Heart right ventricle (tissue), 16 donors: ENCODE results near the gene ALK. TPM values are rescaled to one million over a fixed set of nuclear protein-coding genes. Genes with fewer than 3 reads are reported as not detected.

Source experiments
- ATAC-seq, 8 donors: fragments of 200-7000 bp; cut with Tn5 transposase; one replicate each; pipeline ENCODE4 v1.9.1; 2020; ENCODE audit warnings: mild to moderate bottlenecking in 8 of 8, moderate library complexity in 8 of 8, moderate number of reproducible peaks in 1 of 8
- DNase-seq, 2 donors: peaks; one replicate each; pipeline ENCODE4 v3.0.0-alpha.2; 2020
- H3K27ac ChIP-seq, 10 donors: fragments of 200-600 bp; sonication (generic) in 2 of 10; one replicate each; pipeline versions ENCODE4 v1.5.0 to v1.8.0; 2020 to 2022; ENCODE audit warnings: mild to moderate bottlenecking in 3 of 10
- H3K27me3 ChIP-seq, 7 donors: fragments of 200-600 bp; one replicate each; pipeline ENCODE4 v1.8.0; 2021 to 2022; ENCODE audit warnings: mild to moderate bottlenecking in 2 of 7
- H3K36me3 ChIP-seq, 9 donors: fragments of 200-600 bp; sonication (generic) in 1 of 9; one replicate each; pipeline versions ENCODE4 v1.5.0 to v1.8.0; 2020 to 2022; ENCODE audit warnings: mild to moderate bottlenecking in 2 of 9
- H3K4me1 ChIP-seq, 9 donors: fragments of 200-600 bp; sonication (generic) in 1 of 9; one replicate each; pipeline versions ENCODE4 v1.5.0 to v1.8.0; 2020 to 2022; ENCODE audit warnings: mild to moderate bottlenecking in 4 of 9
- H3K4me3 ChIP-seq, 10 donors: fragments of 200-600 bp; sonication (generic) in 2 of 10; one replicate each; pipeline versions ENCODE4 v1.5.0 to v1.8.0; 2020 to 2022; ENCODE audit warnings: mild to moderate bottlenecking in 7 of 10, moderate library complexity in 2 of 10
- H3K9me3 ChIP-seq, 11 donors: fragments of 200-600 bp in 10 of 11; sonication (generic) in 2 of 11; one replicate each; pipeline versions ENCODE4 v1.5.0 to v1.8.0; 2013 to 2022; ENCODE audit warnings: mild to moderate bottlenecking in 2 of 11, control low read depth in 1 of 11, moderate library complexity in 1 of 11
- CTCF ChIP-seq, 9 donors: fragments of 200-600 bp; sonication (generic) in 2 of 9; IDR thresholded peaks; one replicate each; pipeline versions ENCODE4 v1.5.0 to v1.8.0; 2021 to 2022; ENCODE audit warnings: antibody characterized with exemption in 9 of 9, mild to moderate bottlenecking in 5 of 9, moderate library complexity in 1 of 9
- WGBS, 2 donors: extraction: QIAGEN DNeasy Blood & Tissue Kit; methylation state at CpG; one replicate each; pipeline ENCODE4 v1.1.7; 2013; ENCODE audit warnings: inconsistent platforms in 1 of 2; 5-methylcytosine and 5-hydroxymethylcytosine counted together
- intact Hi-C, 10 donors: fragments of 100-400 bp; cut with DNase I; formaldehyde crosslinking; loops; one replicate each; pipeline versions ENCODE4 v1.11.1 to v1.14.2; 2022
- polyA plus RNA-seq, 2 donors: library from polyadenylated mRNA; stranded (reverse); fragments of 200-250 nt; gene quantifications; one replicate each; pipeline ENCODE4 v1.2.3, GENCODE V29; 2013
- total RNA-seq, 10 donors: library from RNA; stranded (reverse); fragmentation: NEBNext Ultra II Directional in 3 of 10; extraction: Animal tissue kit (Norgen Biotek cat#: 25700) in 3 of 10; gene quantifications; one replicate each; pipeline versions ENCODE4 v1.2.1 to v1.2.4, GENCODE V29; 2021 to 2023
- donor health status: Arrhythmogenic right ventricular cardiomyopathy.
- donor health status: ischemic (EF 13 %, LVEDD 7.1; RV severe dilation, severe dysfunction).
- donor health status: healthy with polysubstance abuse.
- donor health status: DM: no; HTN: yes; CAD: no.
- donor health status: DM: no; HTN: no; CAD: no.
- donor health status: ischemic (EF 25% LVEDD 6.9; RV normal size, moderate dysfunction).
- donor health status: ischemic (EF 25% LVEDD 5.7; RV mildly dilated, moderate dysfunction).
- donor health status: healthy.
- donor health status: DM: yes; HTN: yes; CAD: no.
- donor health status: Ischemic cardiomyopathy.
- donor health status: ischemic (EF 35%, LVEDD 5.7; RV mildly dilated, moderate dysfunction).
- donor health status: nonischemic (EF 11% LVEDD 7.7; RV severe dilation, severe dysfunction).
- donor health status: DM: yes; HTN: yes; CAD: no.
- donor health status: PGD.
- donor health status: ischemic (EF 29% LVEDD 5.4; RV normal size, mild dysfunction).
- donor health status: nonischemic (EF 23%, LVEDD 6.1; RV moderate dilation, normal function).

The ALK gene
- total and polyA plus RNA-seq, 12 donors, result 0.01 to 0.24 (median 0.08) TPM; not detected in 7

DNA sequence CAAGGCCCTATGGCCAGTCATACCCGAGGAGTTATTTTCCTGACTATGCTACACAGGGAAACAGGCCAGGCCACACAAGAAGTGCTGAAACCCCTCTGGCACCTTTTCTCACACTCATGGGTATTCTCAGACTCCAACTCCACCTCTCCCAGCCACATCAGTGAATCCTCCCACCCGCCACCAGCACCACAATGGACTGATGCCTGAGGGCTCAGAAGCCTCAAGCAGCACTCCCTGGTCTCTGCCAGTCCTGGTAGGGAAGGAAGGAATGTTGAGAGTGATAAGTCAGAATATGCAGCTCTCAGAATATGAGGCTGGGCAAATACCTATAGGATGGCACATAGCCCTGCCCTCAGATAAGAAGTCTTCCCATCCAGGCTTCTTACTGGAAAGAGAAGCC, 391.1 kb downstream of the ALK start:
- ATAC-seq (no peak), DNase-seq (no peak)
- H3K36me3 ChIP-seq, result no peaks in the 10 kb centered on the region
- no peaks in the 10 kb centered on the region for H3K9me3 ChIP-seq
- no peak overlapping the region for H3K27ac ChIP-seq
- peaks cover 0 to 15% (median 0%) of the 10 kb centered on the region in 9 donors for H3K4me1 ChIP-seq
- no peak for TF ChIP-seq CTCF (IDR thresholded peaks at IDR 0.05)
- H3K27me3 ChIP-seq, result peaks cover 0 to 6% (median 0%) of the 10 kb centered on the region in 7 donors
- 44 to 59% methylated on average over 2 of the region's 2 CpGs for whole genome bisulfite sequencing, 2 donors
- intact Hi-C loops, result no loop called here
- no peak overlapping the region for H3K4me3 ChIP-seq

DNA sequence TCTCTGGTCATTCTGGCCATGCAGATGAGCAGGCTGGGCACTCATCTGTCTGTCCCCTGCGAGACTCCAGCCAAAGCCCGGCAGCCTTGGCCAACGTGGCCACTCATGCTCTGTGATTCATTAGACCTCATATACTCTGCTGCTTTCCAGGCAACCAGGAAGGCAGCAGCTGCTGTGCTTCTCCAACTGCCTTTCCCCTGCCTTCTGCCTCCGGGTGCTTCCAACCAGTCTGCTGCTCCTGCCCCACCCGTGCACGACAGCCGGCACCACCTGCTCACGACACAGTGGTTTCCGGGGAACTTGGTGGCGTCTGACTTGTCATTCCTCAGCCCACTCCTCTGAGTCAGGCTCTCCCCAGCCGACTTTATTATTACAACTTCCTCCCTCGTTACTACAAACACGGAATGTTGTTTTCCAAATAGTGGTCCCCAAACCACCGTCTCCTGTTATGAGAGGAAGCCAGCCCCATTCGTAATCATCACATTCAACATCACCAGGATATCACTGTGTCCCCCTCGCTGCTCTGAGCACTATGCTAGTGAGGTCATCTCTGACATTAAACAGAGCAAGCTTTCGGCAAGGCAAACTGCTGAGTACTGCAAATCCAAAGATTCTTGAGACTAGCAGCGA, 392.4 kb downstream of the ALK start:
- WGBS, 2 donors, result 15% methylated on average over 18 of the region's 18 CpGs
- intact Hi-C loops, result no loop called here
- no peak for TF ChIP-seq CTCF (IDR thresholded peaks at IDR 0.05)
- Histone ChIP-seq H3K27me3 (peaks cover 0 to 11% (median 0%) of the 10 kb centered on the region in 7 donors), H3K4me3 (peak overlapping the region in 1 of 10 donors; percentile 2), H3K36me3 (no peaks in the 10 kb centered on the region), H3K4me1 (peaks cover 0 to 15% (median 0%) of the 10 kb centered on the region in 9 donors), H3K27ac (no peak overlapping the region), H3K9me3 (no peaks in the 10 kb centered on the region)
- ATAC-seq, result peak; percentile 69 to 90 (median 86)
- DNase-seq, result peak; percentile 38 to 57

DNA sequence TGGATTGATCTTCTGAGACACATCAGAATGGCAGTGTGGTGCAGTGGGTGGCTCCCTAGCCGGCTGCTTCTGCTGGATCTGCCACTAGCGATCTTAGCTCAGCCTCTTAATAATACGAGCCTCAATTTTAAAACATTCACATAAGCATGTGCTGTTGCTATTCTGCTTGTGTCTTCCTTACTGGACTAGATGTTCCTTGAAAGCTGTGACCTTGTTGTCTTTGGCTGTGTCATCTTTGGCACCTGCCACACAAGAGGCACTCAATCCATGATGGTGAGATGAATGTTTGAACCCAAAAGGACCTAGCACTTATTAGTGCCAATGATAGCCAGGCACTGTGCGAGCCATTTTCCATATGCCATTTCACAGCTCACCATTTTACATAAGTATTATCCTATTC, 393.0 kb downstream of the ALK start:
- ATAC-seq (peak in 1 of 8 donors; percentile 16), DNase-seq (no peak)
- intact Hi-C loops, result no loop called here
- no peak overlapping the region for H3K27ac ChIP-seq
- peaks cover 0 to 15% (median 0%) of the 10 kb centered on the region in 9 donors for H3K4me1 ChIP-seq
- no peak for TF ChIP-seq CTCF (IDR thresholded peaks at IDR 0.05)
- no peaks in the 10 kb centered on the region for H3K9me3 ChIP-seq
- peaks cover 0 to 14% (median 0%) of the 10 kb centered on the region in 7 donors for H3K27me3 ChIP-seq
- H3K36me3 ChIP-seq, result no peaks in the 10 kb centered on the region
- H3K4me3 ChIP-seq, result no peak overlapping the region
- WGBS, 2 donors, result 69 to 77% methylated on average over 4 of the region's 4 CpGs

- intact Hi-C loops, result no loop called here
- 47 to 54% methylated on average over 8 of the region's 8 CpGs for WGBS, 2 donors
- no peak for ATAC-seq
- Histone ChIP-seq H3K27me3 (peaks cover 0 to 14% (median under 1%) of the 10 kb centered on the region in 7 donors), H3K27ac (no peak overlapping the region), H3K4me3 (no peak overlapping the region), H3K9me3 (no peaks in the 10 kb centered on the region), H3K4me1 (peaks cover 0 to 15% (median 0%) of the 10 kb centered on the region in 9 donors), H3K36me3 (no peaks in the 10 kb centered on the region)
- no peak for TF ChIP-seq CTCF (IDR thresholded peaks at IDR 0.05)
- DNase-seq, result no peak
Measured at GRCh38 chr2:29527947-29528346, 393.4 kb downstream of the ALK start.
